HTERT RPE-1 (cell line): ENCODE results near the gene ZFHX2.

Source experiments
- in situ Hi-C: fragments of 300-500 bp; cut with MboI; formaldehyde crosslinking; loops from 4 replicates; pipeline ENCODE4 v1.14.3; 2020; ENCODE audit warnings: low sequenced_read_pairs

ZFHX2 gene

DNA sequence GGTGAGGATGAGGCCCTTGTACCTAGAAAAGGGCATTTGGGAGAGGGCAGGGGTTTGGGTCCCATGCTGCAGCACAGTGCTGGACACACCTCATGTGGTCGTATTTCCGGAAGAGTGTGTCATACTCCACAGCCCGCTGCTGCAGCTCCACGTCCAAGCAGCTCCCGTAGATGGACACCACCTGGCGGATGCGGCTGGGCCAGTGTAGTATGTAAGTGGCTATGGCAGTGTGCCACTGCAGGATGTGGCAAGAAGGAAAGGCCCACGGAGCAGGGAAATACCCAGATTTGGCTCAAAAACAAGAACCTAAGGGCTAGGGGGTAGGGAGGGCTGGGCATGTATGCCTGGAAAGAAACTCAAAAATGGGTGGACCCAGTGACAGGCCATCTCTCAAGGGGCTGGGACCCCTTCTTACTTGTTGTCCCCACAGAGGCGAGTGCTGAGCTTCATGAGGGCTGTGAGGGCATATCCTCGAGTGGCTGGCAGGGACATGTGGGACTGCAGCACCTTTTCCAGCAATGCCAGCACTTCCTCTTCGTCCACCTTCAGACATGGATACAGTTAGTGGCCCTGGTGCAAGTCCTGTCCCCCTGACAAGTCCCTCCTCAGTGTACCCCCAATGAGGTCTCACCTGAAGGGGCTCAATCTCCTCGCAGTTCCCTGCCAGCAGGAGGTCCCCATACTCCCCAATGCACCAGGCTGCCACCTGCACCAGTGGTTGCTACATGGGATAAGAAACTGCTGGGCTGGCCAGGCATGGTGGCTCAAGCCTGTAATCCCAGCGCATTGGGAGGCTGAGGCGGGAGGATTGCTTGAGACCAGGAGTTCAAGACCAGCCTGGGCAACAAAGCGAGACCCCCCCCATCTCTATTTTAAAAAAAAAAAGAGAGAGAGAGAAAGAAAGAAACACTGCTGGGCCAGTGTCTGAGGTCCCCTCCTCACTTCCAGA is 10.6 kb upstream of the ZFHX2 start:
- in situ Hi-C loops, result no loop called here

GRCh38 chr14:23561259-23561658 is 9.7 kb upstream of the ZFHX2 start:
- in situ Hi-C loops, result no loop called here

DNA sequence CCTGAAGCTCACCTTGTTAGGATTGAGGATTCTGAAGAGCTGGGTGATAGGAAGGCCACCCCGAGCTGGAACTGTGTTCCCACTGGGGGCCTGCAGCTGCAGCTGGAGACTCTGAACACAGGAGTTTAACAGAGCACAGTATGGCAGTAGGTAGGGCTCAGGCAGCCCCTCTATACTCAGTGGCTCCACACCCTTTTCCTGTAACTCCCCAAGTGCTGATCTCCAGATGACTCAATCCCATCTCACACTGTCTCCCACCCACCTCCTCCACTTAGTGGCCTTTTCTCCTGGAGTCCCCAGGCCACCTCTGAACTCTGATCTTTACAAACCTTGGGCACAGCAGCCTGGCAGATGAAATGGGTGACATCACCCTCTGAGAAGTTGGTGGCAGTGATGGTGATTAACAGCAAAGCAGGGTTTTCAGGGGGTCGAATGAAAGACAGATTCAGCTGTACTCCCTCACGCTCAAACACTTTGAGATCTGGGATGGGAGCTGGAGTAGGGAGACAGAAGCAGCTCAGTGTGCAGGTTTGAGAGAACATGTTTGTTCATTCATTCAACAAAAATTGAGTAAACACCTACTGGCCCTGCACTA is 8.5 kb upstream of the ZFHX2 start:
- in situ Hi-C loops, result no loop called here

DNA sequence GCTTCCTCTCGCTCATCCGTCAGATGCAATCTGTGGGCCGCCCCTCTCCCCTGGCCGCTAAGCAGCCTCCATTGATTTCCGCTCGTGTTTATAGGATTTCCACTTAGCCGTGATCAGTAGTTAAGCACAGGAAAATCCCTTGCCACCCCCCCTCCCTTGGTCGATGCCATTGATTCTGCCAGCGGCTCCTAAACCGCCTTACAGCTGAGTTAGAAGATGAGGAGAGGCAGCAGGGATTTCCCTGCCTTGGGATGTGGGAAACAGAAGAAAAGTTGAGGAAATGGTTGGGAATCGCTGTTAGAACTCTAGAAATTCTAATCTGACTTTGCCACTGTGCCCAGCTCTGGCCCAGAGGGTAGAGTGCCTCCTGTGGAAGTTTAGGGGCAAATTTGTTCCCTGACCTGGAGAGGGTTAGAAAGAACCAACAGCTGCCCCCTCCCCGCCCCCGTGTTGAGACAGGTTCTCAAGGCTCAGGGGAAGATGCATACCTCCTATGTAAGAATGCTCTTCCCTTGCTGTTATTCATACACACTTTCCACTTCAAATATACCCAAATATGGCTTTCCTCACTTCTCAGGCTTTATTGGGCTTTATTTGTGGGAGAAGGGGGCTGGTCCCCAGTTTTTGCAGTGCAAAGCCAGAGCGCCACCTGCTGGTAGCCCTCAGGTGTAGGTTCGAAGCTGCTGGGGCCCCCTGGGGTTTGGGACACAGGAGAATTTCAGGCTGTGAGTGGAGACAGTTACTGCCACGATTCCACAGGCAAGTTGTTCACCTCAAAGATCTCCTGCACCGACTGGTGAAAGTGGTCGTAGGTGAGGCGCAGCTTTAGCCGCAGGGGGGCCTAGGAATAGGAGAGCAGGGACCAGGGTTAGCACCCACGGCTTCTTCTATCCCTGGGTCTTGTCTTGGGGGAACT is 7.7 kb upstream of the ZFHX2 start:
- in situ Hi-C loops, result no loop called here

- in situ Hi-C loops, result no loop called here
These were observed 6.9 kb upstream of the ZFHX2 start for GRCh38 chr14:23558346-23559009.

DNA sequence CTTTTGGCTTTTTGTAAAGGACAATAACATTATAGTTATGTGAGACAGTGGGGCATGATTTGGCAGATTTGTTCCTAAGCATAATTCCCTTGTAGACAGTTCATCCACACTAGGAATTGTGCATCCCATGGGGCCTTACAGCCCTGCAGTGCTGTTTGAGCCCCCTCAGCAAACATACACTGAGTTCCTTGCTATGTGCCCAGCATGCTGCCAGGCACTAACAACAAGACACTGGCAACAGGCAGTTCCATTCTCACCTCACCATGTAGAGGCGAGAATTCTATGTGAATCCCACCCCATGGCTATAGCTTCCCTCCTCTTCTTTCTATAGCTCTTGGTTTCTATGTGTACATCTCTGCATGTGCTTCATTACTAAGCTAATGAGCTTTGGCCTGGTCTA is 6.4 kb upstream of the ZFHX2 start:
- in situ Hi-C loops, result no loop called here

DNA sequence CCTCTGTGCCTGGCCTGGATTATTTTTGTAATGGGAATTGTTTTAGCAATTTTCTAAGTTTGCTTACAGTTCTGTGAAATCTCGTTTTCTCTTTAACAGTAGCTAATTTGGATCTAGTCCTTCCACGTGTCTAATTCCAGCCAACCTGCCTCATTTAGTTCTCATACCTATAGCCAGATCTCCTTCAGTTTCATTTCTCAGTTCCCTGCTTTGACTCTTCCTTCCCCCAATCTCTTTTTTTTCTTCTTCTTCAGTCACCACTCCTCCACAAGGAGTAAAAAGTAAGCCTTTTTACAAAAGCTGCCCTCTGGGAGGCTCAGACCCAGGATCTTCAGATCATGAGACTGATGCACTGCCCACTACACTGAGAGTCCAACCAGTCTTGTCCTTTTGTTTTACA is 6.0 kb upstream of the ZFHX2 start:
- in situ Hi-C loops, result no loop called here

DNA sequence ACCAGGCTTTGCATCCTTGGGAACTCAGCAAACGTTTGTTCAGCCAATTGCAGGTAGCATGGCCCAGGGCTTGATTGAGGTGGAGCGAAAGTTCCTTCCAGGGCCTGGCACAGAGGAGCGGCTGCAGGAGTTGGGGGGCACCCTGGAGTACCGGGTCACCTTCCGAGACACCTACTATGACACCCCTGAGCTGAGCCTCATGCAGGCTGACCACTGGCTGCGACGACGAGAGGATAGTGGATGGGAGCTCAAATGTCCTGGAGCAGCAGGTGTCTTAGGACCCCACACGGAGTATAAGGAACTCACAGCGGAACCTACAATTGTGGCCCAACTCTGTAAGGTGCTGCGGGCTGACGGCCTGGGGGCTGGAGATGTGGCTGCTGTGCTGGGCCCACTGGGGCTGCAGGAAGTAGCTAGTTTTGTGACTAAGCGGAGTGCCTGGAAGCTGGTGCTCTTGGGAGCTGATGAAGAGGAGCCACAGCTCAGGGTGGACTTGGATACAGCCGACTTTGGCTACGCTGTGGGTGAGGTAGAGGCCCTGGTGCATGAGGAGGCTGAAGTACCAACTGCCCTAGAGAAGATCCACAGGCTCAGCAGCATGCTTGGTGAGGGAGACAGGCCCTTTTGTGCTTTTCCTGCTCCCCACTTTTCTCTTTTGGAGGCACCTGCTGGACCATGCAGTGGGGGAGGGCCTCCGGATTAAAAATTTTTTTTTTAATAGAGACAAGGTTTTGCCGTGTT is 5.3 kb upstream of the ZFHX2 start:
- in situ Hi-C loops, result no loop called here

GRCh38 chr14:23555882-23556699 is 4.5 kb upstream of the ZFHX2 start, which contains the start of gene THTPA:
Gene THTPA, plus strand, starts transcription at chr14:23556271. Its CDS starts 487 bp downstream, at chr14:23556758.
- in situ Hi-C loops, result no loop called here

GRCh38 chr14:23555533-23555881 is 3.9 kb upstream of the ZFHX2 start:
- in situ Hi-C loops, result no loop called here

DNA sequence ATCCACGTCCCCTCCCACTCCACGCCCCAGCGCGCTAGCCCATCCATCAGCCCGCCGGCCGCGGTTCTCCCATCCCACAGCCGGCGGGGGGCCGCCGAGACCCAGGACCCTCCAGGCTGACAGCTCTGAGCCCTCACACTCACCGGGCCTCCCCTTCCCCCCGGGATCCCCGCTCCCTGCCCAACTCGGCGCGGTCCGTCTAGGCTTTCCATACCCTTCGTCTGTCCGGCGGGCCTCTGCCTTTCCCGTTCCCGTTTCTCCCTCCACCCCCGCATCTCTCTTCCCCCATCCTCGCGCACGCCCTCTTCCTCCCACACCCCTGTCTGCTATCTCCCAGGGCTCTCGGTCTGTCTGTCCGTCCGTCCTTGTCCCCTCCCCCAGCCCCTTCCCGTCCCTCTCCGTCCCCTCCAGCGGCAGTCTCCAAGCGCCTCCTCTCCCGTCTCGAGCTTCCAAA is 726 bp downstream of the ZFHX2 start:
- in situ Hi-C loops, result no loop called here

DNA sequence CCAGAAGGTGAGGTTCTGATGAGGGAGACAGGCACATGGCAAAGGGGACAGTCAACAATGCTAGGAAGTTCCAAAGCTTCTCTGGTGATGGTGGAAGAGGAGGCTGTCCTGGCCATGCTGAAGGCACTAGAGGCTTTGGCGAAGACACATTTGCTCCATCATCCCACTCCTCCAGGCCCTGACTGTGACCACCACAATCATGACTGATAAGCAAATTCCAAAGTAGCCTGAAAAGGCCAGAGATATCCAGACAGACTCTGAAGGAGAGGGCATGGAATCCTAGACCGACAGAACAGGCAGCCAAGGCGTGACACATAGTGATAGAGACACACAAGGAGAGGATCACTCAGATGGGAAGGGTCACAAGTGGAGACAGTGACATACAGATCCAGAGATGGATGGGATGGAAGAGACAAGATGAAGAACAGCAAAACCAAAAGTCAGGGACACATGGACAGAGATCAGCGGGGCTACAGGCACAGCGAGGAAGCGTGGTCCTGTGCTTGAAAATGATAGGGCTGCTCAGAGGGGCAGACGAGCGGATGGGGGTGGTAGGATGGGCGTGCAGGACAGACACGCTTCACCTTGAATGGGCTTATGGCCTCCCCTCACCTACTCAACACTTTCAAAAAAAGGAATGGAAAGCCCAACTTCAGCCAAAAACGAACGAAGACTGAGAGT is 1.3 kb downstream of the ZFHX2 start:
- in situ Hi-C loops, result no loop called here

DNA sequence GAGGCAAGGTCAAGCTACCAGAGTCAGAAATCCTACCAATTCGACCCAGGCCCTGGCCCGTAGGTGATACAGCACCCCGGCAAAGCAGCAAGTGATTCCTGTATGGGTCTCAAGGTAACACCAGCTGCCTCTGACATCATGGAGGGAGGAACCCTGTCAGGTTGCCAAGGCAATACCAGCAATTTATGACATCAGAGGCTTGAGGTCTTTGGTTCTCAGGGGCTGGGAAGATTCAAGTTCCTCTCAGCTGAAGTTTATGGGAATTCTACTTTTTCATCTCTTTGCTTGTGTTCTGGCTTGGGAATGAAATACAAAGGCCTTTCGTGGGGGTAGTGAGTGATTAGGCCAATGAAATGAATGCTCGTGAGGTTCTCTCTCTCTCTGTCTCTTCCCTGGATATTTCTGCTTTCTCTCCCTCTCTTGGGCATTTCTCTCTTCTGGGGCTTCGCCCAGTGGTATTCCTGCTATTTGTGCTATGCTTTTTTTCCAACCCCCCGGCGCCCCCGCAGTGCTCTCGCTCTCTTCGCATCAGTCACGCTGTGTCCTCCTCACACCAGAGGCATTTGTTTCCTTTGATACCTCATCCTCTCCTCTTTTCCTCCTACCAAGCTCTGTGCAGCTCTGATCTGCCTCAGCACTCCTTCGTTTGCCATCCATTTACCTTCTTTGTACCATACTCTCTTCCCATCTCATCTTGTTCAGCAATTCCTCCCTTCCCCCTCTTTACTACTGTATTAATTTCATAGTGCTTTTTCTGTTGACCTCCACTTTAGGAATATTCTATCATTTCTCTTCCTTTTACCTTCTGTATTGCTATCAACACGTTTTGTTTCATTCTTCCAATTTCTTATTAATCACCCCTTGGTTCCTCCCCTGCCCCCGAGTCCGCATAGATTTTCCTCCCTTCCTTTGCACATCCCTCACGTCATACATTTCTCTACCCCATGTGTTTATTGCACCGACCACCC is 2.9 kb downstream of the ZFHX2 start:
- in situ Hi-C loops, result no loop called here

DNA sequence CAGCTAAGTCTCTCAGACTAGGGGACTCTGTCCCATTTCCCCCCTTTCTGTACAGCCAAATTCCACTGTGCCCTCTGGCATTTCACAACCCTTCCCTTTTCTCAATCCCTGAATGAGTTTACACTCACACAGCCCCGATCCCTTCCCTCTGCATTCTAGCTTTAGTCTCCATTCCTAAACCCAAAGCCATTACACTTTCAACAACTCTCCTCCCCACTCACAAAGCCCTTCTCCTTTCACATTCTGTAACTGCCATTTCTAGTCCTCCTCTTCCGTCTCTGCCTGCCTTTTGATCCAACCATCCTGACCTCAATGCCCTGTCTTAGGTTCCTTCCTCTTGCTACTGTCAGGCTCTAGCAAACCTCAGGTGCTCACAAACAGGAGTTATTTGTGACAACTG is 3.6 kb downstream of the ZFHX2 start:
- in situ Hi-C loops, result no loop called here

GRCh38 chr14:23546450-23547035 is 5.0 kb downstream of the ZFHX2 start:
- in situ Hi-C loops, result no loop called here

DNA sequence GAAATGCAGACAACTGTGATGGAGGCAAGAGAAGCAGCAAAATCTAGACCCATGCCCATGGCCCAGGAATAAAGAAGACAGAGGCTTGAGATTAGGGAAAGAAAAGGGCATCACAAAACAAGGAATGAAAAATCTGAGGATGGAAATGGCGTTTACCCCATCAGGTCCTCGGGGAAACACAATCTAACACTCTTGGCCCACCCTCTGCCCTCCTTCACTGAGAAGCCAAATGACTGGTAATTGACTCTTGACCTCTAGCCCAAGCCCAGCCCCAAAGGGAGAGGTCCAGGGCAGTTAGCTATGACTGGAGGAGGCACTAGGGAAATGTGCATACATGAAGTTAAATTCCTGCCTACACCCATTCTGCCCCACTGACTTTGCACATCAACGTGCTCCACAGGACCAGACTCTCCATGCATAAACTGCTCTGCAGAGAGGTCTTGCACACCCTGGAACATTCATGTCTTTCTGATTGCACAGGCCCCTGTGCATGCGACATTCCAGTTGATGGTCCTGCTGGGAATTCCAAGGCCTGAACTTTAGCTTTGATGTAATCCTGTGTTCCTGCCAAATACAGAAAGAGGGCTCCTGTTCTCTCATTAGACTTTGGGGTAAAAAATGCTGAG is 5.7 kb downstream of the ZFHX2 start:
- in situ Hi-C loops, result no loop called here
